ENCODE results near the gene KY.
A peak's percentile ranks its signal among the peaks of the same experiment; 100 is the strongest.

KY gene

DNA sequence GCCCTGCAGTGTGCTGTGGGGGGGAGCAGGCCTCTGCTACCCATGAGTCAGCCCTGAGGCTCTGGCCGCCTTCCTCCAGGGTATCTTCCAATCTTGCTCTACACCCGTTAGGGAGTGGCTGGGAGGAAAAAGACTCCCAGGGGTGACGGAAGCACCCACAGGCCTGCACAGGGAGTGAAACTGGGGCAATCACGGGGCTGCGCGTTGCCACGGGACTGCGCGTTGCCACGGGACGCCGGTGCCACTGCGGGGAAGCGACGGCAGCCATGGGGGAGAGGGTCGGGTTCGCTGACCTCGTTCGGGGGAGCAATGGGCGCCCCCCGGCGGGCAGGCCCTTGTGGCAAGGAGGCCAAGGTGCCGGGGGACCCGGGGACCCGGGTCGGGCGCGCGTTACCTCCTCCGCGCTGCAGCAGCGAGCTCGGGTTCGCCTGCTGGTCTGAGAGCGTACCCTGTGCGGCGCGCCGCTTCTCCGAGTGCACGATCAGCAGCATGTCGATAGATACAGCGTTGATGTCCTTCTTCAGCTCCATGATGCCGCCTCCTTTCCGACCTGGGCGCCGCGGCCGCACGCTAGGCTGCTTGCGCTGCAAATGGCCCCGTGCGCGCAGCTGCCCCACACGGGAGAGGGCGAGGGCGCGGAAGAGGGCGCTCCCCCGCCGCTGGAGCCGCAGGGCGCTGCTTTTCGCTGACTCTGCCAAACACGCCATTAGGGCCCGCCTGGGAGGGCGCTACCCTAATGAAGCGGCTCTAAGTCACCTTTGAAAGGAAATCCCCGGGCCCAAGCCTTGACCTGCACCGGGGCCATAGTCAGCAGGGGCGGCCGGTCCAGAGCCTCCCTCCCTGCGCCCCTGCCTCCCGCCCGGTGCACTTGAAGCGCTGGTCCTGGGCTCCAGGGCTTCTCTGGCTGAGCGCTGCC lies at the start of gene KY:
TSS of gene KY (minus strand) at position 592 of the 916 bp plus-strand sequence. CDS start at position 530, 62 bp downstream.
- DNase-seq, result peak; percentile 32

DNA sequence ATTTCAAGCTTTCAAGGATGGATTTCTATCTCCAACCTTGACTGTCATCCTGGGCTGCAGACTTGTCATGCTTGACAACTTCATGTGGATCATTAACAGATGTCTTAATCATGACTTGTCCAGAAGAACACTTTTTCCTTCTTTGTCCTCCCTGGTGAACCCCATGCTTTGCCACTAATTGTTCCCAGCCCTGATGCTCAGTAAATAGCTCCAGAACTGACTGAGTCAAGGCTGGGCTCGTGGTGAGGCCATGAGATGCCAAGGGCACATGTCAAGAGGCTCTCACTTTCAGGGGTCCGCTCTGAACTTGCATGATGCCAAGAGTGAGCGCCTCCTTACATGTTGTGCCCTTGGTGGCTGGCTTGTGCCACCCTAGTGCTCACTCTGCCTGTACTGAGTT lies 48.9 kb upstream of the KY start:
- DNase-seq, result no peak

DNA sequence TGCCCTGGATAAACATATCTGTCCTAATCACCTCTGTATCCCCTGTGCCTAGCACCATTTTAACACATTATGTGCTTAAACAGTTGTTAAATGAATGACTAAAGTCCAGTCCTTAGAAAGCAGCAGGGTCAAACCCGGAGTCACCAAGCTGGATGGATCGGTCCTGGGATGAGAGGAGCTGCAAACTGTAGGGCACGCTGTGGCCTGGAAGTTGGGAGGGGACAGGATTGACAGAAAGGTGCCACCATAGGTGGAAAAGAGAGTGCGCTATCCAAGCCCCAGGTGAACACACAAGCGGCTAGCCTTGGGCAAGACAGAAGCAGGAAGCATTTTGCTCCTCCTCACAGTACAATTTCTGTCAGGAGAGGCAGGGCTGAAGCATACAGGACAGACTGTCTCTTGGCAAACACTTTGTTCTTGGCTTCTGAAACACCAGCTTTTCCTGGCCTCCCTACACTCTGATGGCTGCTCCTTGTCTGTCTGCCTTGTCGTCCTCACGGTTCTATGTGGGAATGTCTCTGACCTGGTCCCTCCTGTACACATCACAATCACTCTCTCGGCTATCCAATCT lies 48.4 kb upstream of the KY start:
- no peak for DNase-seq

DNA sequence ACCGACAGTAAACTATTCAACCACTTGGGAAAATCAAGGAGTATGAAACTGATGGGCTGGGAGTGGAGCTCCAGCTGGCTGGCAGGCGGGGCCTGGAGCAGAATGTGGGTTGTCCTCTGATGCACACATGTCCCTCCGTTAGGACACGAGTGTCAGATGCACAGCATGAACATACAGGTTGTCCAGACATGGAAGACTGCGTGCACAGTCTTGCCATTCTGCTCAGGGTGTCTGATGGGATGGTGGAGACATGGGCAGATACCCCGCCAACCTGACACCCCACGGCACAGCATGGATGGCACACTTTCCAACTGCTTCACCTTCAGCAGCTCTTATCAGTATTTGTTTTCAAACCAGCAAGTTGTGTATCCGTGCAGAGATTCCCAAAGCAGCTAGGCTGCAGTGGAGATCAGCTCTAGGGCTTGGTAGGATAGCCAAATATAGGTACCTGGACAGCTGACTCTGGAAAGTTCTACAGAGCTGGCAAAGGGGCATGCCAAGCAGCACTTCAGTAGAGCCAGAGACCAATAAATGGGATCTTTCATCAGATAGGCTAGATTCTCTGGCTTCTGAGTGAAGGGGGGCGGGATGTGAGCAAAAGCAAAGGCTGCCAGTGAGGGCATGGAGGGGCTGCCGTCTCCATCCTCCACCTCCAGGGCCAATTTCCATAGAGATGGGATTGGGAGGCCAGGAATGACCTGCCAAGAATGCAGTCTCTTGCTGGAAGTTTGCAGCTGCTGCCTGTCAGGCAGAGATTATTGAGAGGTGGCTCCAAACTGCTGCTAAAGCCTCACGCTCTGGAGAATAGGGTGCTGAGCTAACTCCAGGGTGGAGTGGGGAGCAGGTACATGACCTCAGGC lies 47.2 kb upstream of the KY start:
- no peak for DNase-seq

DNA sequence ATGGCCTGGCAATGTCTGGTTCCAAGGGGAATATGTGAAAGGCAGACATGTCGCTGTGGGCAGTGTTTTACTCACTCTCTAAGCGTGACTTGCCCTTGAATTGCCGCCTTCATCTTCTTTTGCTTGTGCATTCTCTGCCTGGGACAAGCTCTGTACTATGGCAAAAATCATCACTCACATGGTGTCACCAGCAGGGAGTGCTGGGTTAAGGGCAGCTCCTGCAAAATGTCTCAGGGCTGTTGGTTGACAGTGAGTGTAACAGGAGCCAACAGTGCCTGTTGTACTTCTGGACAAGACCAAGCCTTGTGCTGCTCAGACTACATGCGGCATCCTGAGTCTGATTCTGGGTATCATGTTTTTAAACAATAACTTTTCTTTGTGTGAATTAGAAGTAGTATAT lies 45.3 kb upstream of the KY start:
- no peak for DNase-seq

- no peak for DNase-seq
Observed at GRCh38 chr3:134694946-134695543, 44.2 kb upstream of the KY start.

- no peak for DNase-seq
Observed at GRCh38 chr3:134694466-134694865, 43.6 kb upstream of the KY start.

DNA sequence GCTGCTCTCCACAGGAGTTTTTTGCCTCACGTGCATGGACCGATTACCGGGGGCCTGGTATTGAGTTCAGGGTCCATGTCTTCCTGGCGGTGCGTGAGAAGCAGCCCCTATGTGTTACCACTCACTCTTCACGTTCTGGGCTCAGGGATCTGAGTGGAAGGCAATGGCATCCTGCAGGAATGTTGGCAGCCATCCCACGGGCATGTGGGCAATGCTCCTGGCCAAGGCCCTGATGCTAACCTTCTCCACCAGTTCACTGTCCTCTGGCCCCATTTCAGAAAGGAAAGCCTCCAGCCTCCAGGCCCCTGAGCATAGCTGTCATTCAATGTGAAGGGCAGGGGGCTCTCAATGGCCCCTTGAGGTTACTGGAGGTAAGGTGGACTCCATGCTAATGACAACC lies 43.0 kb upstream of the KY start:
- no peak for DNase-seq

- DNase-seq, result no peak
Observed at GRCh38 chr3:134693226-134693625, 42.4 kb upstream of the KY start.

DNA sequence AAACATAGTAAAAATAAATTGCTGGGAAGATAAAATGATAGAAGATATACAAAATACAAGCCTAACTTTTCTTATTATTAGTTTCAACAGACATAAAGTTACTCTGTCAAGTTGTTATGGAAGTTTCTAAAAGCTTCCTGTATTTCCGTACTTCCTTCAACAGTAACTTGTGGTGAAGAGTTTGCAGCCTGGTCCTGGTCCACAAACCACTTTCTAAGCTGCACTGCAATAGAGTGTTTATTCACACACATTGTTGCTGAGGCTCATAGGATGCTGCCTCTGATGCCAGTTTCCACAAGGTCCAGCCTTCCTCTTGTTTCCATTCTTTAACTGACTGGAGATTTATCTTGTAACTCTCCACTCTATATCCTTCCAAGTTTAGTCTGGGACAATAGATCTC lies 39.4 kb upstream of the KY start:
- no peak for DNase-seq

DNA sequence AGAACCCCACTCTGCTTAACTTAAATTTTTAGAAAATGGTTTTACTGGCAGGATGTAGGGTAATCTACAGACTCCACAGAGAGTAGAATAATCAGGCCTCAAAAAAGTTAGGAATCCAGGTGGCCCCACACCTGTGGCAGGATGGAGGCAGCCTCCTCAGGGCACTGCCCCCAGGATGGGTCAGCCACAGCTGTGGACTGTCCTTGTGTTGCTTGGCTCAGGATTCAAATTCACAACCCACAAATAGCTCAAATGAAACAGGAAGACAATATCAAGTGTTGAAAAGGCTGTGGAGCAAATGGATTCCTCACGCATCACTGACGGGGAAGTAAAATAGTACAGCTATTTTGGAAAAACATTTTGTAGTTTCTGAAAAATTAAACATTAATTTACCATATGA lies 36.8 kb upstream of the KY start:
- DNase-seq, result no peak

GRCh38 chr3:134685929-134686802 lies 35.3 kb upstream of the KY start:
- DNase-seq, result no peak

GRCh38 chr3:134682196-134682880 lies 31.5 kb upstream of the KY start:
- no peak for DNase-seq

GRCh38 chr3:134681522-134681900 lies 30.7 kb upstream of the KY start:
- no peak for DNase-seq

- DNase-seq, result no peak
Observed at GRCh38 chr3:134680796-134681521, 30.1 kb upstream of the KY start.

GRCh38 chr3:134677987-134678308 lies 27.1 kb upstream of the KY start:
- DNase-seq, result no peak

GRCh38 chr3:134677196-134677986 lies 26.6 kb upstream of the KY start:
- no peak for DNase-seq

GRCh38 chr3:134675726-134676256 lies 25.0 kb upstream of the KY start:
- DNase-seq, result no peak

DNA sequence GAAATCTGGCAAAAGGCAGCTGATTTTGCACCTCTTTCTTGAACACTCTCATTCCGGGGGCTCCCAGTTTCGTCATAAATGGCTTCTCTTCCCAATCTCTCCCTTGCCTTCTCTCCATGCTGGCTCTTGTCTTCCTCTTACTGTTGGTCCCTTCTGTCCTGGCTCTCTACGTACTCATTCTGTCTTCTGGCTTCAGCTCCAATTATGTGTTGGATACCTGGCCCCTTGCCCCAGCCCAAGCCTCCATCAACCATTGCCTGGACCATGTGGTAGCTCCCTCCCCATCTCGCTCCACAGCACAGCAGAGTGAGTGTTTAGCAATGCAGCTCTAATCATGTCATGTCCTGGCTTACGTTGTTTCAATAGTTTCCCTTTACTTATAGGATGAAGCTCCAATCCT lies 21.7 kb upstream of the KY start:
- DNase-seq, result no peak

DNA sequence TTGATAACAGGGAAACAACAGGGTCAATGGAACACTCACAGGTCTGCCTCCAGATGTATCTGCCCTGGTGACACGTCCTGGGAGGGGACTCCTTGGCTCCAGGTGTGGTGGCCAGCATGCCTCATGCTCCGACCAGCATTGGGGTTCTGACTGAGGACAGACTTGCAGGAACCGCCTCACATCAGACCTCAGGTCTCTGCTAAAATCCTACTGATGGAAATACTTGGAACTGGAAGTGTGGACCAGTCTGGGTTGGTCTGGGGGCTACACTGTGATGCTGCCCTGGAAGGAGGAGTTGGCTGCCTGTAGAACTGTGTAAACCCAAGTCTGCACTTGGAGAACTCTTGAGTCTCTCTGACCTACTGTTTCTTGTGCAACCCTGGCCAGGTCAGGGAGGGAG lies 17.1 kb upstream of the KY start:
- no peak for DNase-seq
